Loucy (cell line): Measurements from ENCODE around the gene SORCS2.

ENCODE experiments used
- H2AFZ ChIP-seq: fragments of 200-600 bp; sonication (generic); 2 replicates; pipeline ENCODE4 v1.6.0; 2016; ENCODE audit warnings: antibody characterized with exemption, mild to moderate bottlenecking, low read length, moderate library complexity
- H3F3A ChIP-seq: fragments of 200-600 bp; 2 replicates; pipeline ENCODE4 v1.6.0; 2016; ENCODE audit warnings: antibody characterized with exemption, low read depth, mild to moderate bottlenecking
- H3K27me3 ChIP-seq: fragments of 200-600 bp; sonication (generic); 2 replicates; pipeline ENCODE4 v1.6.1; 2014; ENCODE audit warnings: low read length, mild to moderate bottlenecking; ENCODE audit not compliant: insufficient read depth, poor library complexity, severe bottlenecking
- H3K36me3 ChIP-seq: fragments of 200-600 bp; sonication (generic); 2 replicates; pipeline ENCODE4 v1.6.1; 2016; ENCODE audit warnings: low read length; ENCODE audit not compliant: insufficient read depth
- H3K4me1 ChIP-seq: fragments of 200-600 bp; sonication (generic); 2 replicates; pipeline ENCODE4 v1.5.1; 2014; ENCODE audit warnings: low read length, mild to moderate bottlenecking; ENCODE audit not compliant: insufficient read depth, poor library complexity, severe bottlenecking
- H3K4me2 ChIP-seq: fragments of 200-600 bp; sonication (generic); 2 replicates; pipeline ENCODE4 v1.6.0; 2014; ENCODE audit warnings: antibody characterized with exemption, low read length, low read depth, mild to moderate bottlenecking; ENCODE audit not compliant: poor library complexity, severe bottlenecking
- H3K4me3 ChIP-seq: fragments of 200-600 bp; sonication (generic); 2 replicates; pipeline ENCODE4 v1.5.1; 2014; ENCODE audit warnings: low read length, mild to moderate bottlenecking, mixed read lengths; ENCODE audit not compliant: poor library complexity, severe bottlenecking
- H3K79me2 ChIP-seq: fragments of 200-600 bp; sonication (generic); 2 replicates; pipeline ENCODE4 v1.6.1; 2014; ENCODE audit warnings: low read length; ENCODE audit not compliant: insufficient read depth
- H3K9ac ChIP-seq: fragments of 200-600 bp; sonication (generic); 2 replicates; pipeline ENCODE4 v1.6.0; 2014; ENCODE audit warnings: mild to moderate bottlenecking, low read depth, low read length, moderate library complexity; ENCODE audit not compliant: poor library complexity, severe bottlenecking
- H3K9me2 ChIP-seq: fragments of 200-600 bp; sonication (generic); replicated peaks from 2 replicates; pipeline ENCODE4 v1.6.1; 2016; ENCODE audit warnings: low read depth, low read length, mixed read lengths
- H3K9me3 ChIP-seq: fragments of 200-600 bp; sonication (generic); 2 replicates; pipeline ENCODE4 v1.6.1; 2014; ENCODE audit warnings: mild to moderate bottlenecking, antibody characterized with exemption, low read length, low read depth; ENCODE audit not compliant: insufficient read depth
- H4K20me1 ChIP-seq: fragments of 200-600 bp; sonication (generic); 2 replicates; pipeline ENCODE4 v1.6.0; 2014; ENCODE audit warnings: antibody characterized with exemption, low read length, mild to moderate bottlenecking; ENCODE audit not compliant: insufficient read depth, poor library complexity, severe bottlenecking
- EZH2phosphoT487 ChIP-seq: fragments of 200-600 bp; IDR thresholded peaks from 2 replicates; pipeline ENCODE4 v1.6.1; 2018; ENCODE audit warnings: antibody characterized with exemption, mild to moderate bottlenecking, moderate library complexity, borderline replicate concordance
- TF ChIP-seq, protein P1 (sequence below): fragments of 200-600 bp; sonication (generic); conservative IDR thresholded peaks from 2 replicates; pipeline ENCODE4 v1.5.1; 2014; ENCODE audit warnings: mild to moderate bottlenecking, antibody characterized with exemption, low read length

The SORCS2 gene

DNA sequence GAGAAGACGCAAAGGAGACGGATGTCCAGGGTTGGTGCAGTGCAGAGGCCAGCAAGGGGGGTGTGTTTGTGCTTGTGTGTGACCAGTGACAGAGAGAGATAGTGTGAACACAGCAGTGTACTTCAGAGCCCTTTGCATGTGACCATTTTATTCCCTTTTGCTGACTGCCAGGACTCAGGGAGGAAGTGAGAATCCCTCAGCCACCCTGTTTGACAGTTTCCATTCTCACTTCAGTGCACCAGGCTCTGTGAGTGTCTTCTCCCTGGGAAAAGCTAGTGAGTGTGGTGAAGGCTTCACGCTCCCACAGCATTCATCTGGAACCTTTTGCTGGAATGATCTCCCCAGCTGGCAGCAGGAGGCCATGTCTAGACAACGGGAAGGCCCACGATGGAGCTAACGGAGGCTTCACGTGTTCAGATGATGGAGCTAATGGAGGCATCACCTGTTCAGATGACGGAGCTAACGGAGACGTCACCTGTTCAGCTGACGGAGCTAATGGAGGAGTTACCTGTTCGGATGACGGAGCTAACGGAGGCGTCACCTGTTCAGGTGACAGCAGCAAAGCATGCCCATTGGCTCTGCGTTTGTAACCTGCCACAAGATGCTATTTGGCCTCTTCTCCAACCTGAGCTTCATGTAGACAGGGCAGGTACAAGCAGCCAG, 551.9 kb downstream of the SORCS2 start:
- no peaks in the 10 kb centered on the region for H3K9me2 ChIP-seq
- no peak overlapping the region for H2AFZ ChIP-seq
- H3K4me3 ChIP-seq = no peak overlapping the region
- no peaks in the 10 kb centered on the region for H3K79me2 ChIP-seq
- no peaks in the 10 kb centered on the region; the same call in 1 of the 2 replicates for H3K9me3 ChIP-seq
- no peaks in the 10 kb centered on the region for H4K20me1 ChIP-seq
- H3K4me2 ChIP-seq = no peak overlapping the region
- no peak overlapping the region for H3K9ac ChIP-seq
- no peaks in the 10 kb centered on the region for H3K27me3 ChIP-seq
- no peaks in the 10 kb centered on the region for H3F3A ChIP-seq
- TF ChIP-seq, protein P1, sequence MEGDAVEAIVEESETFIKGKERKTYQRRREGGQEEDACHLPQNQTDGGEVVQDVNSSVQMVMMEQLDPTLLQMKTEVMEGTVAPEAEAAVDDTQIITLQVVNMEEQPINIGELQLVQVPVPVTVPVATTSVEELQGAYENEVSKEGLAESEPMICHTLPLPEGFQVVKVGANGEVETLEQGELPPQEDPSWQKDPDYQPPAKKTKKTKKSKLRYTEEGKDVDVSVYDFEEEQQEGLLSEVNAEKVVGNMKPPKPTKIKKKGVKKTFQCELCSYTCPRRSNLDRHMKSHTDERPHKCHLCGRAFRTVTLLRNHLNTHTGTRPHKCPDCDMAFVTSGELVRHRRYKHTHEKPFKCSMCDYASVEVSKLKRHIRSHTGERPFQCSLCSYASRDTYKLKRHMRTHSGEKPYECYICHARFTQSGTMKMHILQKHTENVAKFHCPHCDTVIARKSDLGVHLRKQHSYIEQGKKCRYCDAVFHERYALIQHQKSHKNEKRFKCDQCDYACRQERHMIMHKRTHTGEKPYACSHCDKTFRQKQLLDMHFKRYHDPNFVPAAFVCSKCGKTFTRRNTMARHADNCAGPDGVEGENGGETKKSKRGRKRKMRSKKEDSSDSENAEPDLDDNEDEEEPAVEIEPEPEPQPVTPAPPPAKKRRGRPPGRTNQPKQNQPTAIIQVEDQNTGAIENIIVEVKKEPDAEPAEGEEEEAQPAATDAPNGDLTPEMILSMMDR = no peak
- TF ChIP-seq EZH2phosphoT487 = no peak
- H3K4me1 ChIP-seq = no peaks in the 10 kb centered on the region
- no peaks in the 10 kb centered on the region for H3K36me3 ChIP-seq

DNA sequence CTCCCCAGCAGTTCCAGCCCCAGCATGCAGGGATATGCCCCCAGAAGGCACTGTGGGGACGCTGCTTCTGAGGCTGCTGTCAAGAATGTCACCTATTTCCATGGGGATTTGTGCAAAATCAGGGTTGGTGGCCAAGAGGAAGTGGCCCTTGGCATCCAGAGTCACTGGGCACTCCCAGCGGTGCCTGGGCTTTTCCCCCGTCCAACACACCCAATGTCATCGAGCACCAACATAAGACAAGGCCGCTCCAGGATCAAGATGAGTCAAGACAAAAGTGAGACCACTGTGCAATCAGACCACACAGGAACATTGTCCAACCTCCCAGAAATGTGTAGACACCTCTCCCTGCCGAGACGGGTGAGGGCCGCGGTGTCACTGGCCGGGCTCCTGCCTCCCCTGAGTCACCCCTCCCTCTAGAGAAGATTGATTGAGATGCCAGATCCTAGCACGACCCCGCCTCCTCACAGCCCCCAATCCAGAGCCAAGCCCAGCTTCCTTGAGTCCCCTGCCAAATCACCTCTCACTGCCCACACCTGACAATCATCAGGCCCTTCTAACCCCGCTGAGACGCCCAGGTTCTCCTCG, 553.1 kb downstream of the SORCS2 start:
- Histone ChIP-seq H3K27me3 (no peaks in the 10 kb centered on the region), H3K4me2 (no peak overlapping the region), H3K79me2 (no peaks in the 10 kb centered on the region), H3K9me2 (no peaks in the 10 kb centered on the region), H3F3A (no peaks in the 10 kb centered on the region), H3K4me3 (no peak overlapping the region), H3K36me3 (no peaks in the 10 kb centered on the region), H2AFZ (no peak overlapping the region), H3K9ac (no peak overlapping the region), H4K20me1 (no peaks in the 10 kb centered on the region), H3K4me1 (no peaks in the 10 kb centered on the region), H3K9me3 (no peaks in the 10 kb centered on the region; the same call in 1 of the 2 replicates)
- TF ChIP-seq, protein P1 = no peak
- no peak for TF ChIP-seq EZH2phosphoT487

- H3K79me2 ChIP-seq = no peaks in the 10 kb centered on the region
- H4K20me1 ChIP-seq = no peaks in the 10 kb centered on the region
- no peaks in the 10 kb centered on the region; the same call in 1 of the 2 replicates for H3K9me3 ChIP-seq
- H3K4me1 ChIP-seq = no peaks in the 10 kb centered on the region
- no peak overlapping the region for H3K4me3 ChIP-seq
- no peaks in the 10 kb centered on the region for H3K9me2 ChIP-seq
- H3K36me3 ChIP-seq = no peaks in the 10 kb centered on the region
- TF ChIP-seq, protein P1 = no peak
- no peak for TF ChIP-seq EZH2phosphoT487
- H2AFZ ChIP-seq = no peak overlapping the region
- H3K4me2 ChIP-seq = no peak overlapping the region
- no peaks in the 10 kb centered on the region for H3K27me3 ChIP-seq
- H3K9ac ChIP-seq = no peak overlapping the region
- H3F3A ChIP-seq = no peaks in the 10 kb centered on the region
Measured at GRCh38 chr4:7746351-7747061, 554.2 kb downstream of the SORCS2 start.
